ENCODE results near the gene VGLL3.

The VGLL3 gene

DNA sequence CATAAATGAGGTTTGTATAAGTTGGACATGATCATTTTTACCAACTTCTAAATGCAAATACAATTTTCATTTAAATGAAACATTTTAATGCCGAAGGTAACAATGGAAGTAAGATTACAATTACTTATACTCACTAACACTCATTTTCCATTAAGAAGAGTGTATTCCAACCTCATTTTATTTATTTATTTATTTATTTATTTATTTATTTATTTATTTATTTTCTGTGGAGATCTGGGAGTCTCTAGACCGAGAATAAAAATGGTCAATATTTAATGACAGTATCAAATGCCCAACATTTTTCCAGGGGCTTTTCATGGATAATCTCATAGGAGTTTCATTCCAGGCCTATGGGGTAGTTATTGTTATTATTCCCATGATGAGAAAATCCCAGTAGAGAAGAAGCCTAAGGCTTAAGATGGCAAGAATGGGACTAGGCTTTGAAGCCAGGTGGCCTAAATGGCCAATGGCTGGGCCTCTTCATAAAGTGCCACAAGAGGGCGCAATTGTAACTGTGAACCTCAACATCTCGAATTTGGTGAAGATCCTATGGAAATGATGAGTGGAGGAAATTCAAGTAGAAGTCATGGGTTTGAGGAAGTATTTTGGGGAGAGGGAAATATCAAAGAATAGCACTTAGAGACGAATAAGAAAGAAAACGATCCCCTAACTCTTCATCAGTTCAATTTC lies 21.3 kb downstream of the VGLL3 start:
- H3K9me3 ChIP-seq (ENCODE audit: low read depth, low read length) = no peaks in the 10 kb centered on the region
- DNase-seq (ENCODE audit: low read depth, low spot score) = no peak
- H3K27ac ChIP-seq = no peak overlapping the region
- H3K36me3 ChIP-seq (ENCODE audit: insufficient read depth, low read length) = peaks cover 10% of the 10 kb centered on the region; the same call in 1 of the 2 replicates
- H3K9ac ChIP-seq (ENCODE audit: insufficient read length) = no peak overlapping the region
- TF ChIP-seq EZH2 (IDR thresholded peaks at IDR 0.05) (no peak), POLR2AphosphoS5 (IDR thresholded peaks at IDR 0.05; ENCODE audit: borderline replicate concordance, low read depth, low read length) (no peak)
- no peak overlapping the region for H3K4me3 ChIP-seq

- H3K36me3 ChIP-seq (ENCODE audit: insufficient read depth, low read length) = peaks cover 10% of the 10 kb centered on the region; the same call in 1 of the 2 replicates
- no peak for DNase-seq (ENCODE audit: low read depth, low spot score)
- H3K4me3 ChIP-seq = no peak overlapping the region
- TF ChIP-seq EZH2 (IDR thresholded peaks at IDR 0.05) = no peak
- TF ChIP-seq FOXP2 (optimal IDR thresholded peaks at IDR 0.05; ENCODE audit: control extremely low read depth, extremely low read length, insufficient read depth) = no peak
- TF ChIP-seq POLR2AphosphoS5 (IDR thresholded peaks at IDR 0.05; ENCODE audit: borderline replicate concordance, low read depth, low read length) = no peak
- no peaks in the 10 kb centered on the region for H3K9me3 ChIP-seq (ENCODE audit: low read depth, low read length)
- no peak overlapping the region for H3K9ac ChIP-seq (ENCODE audit: insufficient read length)
- no peak overlapping the region for H3K27ac ChIP-seq
Observed at GRCh38 chr3:86968244-86968932, 22.6 kb downstream of the VGLL3 start.

- DNase-seq (ENCODE audit: low read depth, low spot score) = no peak
- TF ChIP-seq FOXP2 (optimal IDR thresholded peaks at IDR 0.05; ENCODE audit: control extremely low read depth, extremely low read length, insufficient read depth) (no peak), EZH2 (IDR thresholded peaks at IDR 0.05) (no peak), POLR2AphosphoS5 (IDR thresholded peaks at IDR 0.05; ENCODE audit: borderline replicate concordance, low read depth, low read length) (no peak)
- peaks cover 10% of the 10 kb centered on the region; the same call in 1 of the 2 replicates for H3K36me3 ChIP-seq (ENCODE audit: insufficient read depth, low read length)
Observed at GRCh38 chr3:86967062-86967461, 23.9 kb downstream of the VGLL3 start.

GRCh38 chr3:86965166-86965565 lies 25.8 kb downstream of the VGLL3 start:
- DNase-seq (ENCODE audit: low read depth, low spot score) = no peak
- Histone ChIP-seq H3K9me3 (ENCODE audit: low read depth, low read length) (no peaks in the 10 kb centered on the region), H3K9ac (ENCODE audit: insufficient read length) (no peak overlapping the region), H3K4me3 (no peak overlapping the region), H3K36me3 (ENCODE audit: insufficient read depth, low read length) (peaks cover 10% of the 10 kb centered on the region; the same call in 1 of the 2 replicates), H3K27ac (no peak overlapping the region)
- no peak for TF ChIP-seq POLR2AphosphoS5 (IDR thresholded peaks at IDR 0.05; ENCODE audit: borderline replicate concordance, low read depth, low read length)
- no peak for TF ChIP-seq FOXP2 (optimal IDR thresholded peaks at IDR 0.05; ENCODE audit: control extremely low read depth, extremely low read length, insufficient read depth)
- no peak for TF ChIP-seq EZH2 (IDR thresholded peaks at IDR 0.05)

More at GRCh38 chr3:86967062-86967461, 23.9 kb downstream of the VGLL3 start:
- Histone ChIP-seq H3K27ac (no peak overlapping the region), H3K9me3 (ENCODE audit: low read depth, low read length) (no peaks in the 10 kb centered on the region), H3K4me3 (0 out of 2 replicates have a peak overlapping the region, but pooled peaks have one; percentile 2), H3K9ac (ENCODE audit: insufficient read length) (no peak overlapping the region)

DNA sequence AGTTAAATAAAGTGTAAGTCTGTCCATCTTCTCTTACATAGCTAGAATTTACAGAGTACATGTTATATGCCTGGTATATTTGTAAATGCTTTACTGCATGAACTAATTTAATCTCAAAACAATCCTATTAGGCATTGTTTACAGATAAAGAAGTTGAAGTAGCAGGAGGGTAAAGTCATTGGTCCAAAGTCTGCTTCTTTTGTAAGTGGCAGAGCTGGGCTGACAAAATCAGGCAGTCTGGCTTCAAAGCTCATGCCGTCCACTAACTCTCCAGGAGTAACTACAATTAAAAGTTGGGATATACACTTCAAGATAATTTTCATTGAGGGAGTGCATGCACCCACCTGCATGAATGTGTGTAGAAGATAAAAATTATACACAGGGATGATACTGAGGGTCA lies 27.3 kb downstream of the VGLL3 start:
- Histone ChIP-seq H3K9me3 (ENCODE audit: low read depth, low read length) (no peaks in the 10 kb centered on the region), H3K27ac (no peak overlapping the region), H3K4me3 (no peak overlapping the region), H3K9ac (ENCODE audit: insufficient read length) (no peak overlapping the region), H3K36me3 (ENCODE audit: insufficient read depth, low read length) (peaks cover 8% of the 10 kb centered on the region; the same call in 1 of the 2 replicates)
- DNase-seq (ENCODE audit: low read depth, low spot score) = no peak
- no peak for TF ChIP-seq FOXP2 (optimal IDR thresholded peaks at IDR 0.05; ENCODE audit: control extremely low read depth, extremely low read length, insufficient read depth)
- no peak for TF ChIP-seq EZH2 (IDR thresholded peaks at IDR 0.05)
- TF ChIP-seq POLR2AphosphoS5 (IDR thresholded peaks at IDR 0.05; ENCODE audit: borderline replicate concordance, low read depth, low read length) = no peak

GRCh38 chr3:86961297-86961696 lies 29.7 kb downstream of the VGLL3 start:
- Histone ChIP-seq H3K9me3 (ENCODE audit: low read depth, low read length) (no peaks in the 10 kb centered on the region), H3K27ac (no peak overlapping the region), H3K4me3 (no peak overlapping the region), H3K9ac (ENCODE audit: insufficient read length) (no peak overlapping the region), H3K36me3 (ENCODE audit: insufficient read depth, low read length) (peaks cover 5% of the 10 kb centered on the region; the same call in 1 of the 2 replicates)
- TF ChIP-seq POLR2AphosphoS5 (IDR thresholded peaks at IDR 0.05; ENCODE audit: borderline replicate concordance, low read depth, low read length) (no peak), EZH2 (IDR thresholded peaks at IDR 0.05) (no peak), FOXP2 (optimal IDR thresholded peaks at IDR 0.05; ENCODE audit: control extremely low read depth, extremely low read length, insufficient read depth) (no peak)
- no peak for DNase-seq (ENCODE audit: low read depth, low spot score)

DNA sequence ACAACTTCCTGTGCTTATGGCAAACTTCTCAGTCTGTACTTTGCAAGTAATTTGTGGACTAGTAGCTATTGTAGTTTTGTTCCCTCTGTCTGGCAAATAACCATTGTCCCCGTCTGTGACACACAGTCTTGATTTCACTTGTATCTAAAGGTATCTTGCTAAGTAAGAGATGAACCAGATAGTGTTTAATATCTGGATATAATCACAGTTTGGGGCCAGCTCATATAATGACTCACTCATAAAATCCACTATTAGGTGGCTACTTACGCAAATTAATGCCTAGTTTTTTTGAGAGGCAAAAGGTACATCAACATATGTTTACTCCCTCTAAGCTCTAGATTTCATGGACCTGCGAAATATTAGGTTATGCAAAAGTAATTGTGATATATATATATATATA lies 30.4 kb downstream of the VGLL3 start:
- Histone ChIP-seq H3K4me3 (no peak overlapping the region), H3K9me3 (ENCODE audit: low read depth, low read length) (no peaks in the 10 kb centered on the region), H3K27ac (no peak overlapping the region), H3K9ac (ENCODE audit: insufficient read length) (no peak overlapping the region), H3K36me3 (ENCODE audit: insufficient read depth, low read length) (peaks cover 5% of the 10 kb centered on the region; the same call in 1 of the 2 replicates)
- TF ChIP-seq EZH2 (IDR thresholded peaks at IDR 0.05) (no peak), FOXP2 (optimal IDR thresholded peaks at IDR 0.05; ENCODE audit: control extremely low read depth, extremely low read length, insufficient read depth) (no peak), POLR2AphosphoS5 (IDR thresholded peaks at IDR 0.05; ENCODE audit: borderline replicate concordance, low read depth, low read length) (no peak)
- DNase-seq (ENCODE audit: low read depth, low spot score) = no peak

GRCh38 chr3:86958534-86958933 lies 32.4 kb downstream of the VGLL3 start:
- Histone ChIP-seq H3K27ac (no peak overlapping the region), H3K4me3 (no peak overlapping the region), H3K36me3 (ENCODE audit: insufficient read depth, low read length) (no peaks in the 10 kb centered on the region), H3K9ac (ENCODE audit: insufficient read length) (no peak overlapping the region), H3K9me3 (ENCODE audit: low read depth, low read length) (no peaks in the 10 kb centered on the region)
- TF ChIP-seq FOXP2 (optimal IDR thresholded peaks at IDR 0.05; ENCODE audit: control extremely low read depth, extremely low read length, insufficient read depth) (no peak), POLR2AphosphoS5 (IDR thresholded peaks at IDR 0.05; ENCODE audit: borderline replicate concordance, low read depth, low read length) (no peak), EZH2 (IDR thresholded peaks at IDR 0.05) (no peak)
- DNase-seq (ENCODE audit: low read depth, low spot score) = no peak

All from SK-N-MC (cell line).